Right lobe of liver (tissue), 6 donors: Measurements from ENCODE around the gene DCXR. TPM values are rescaled to one million over a fixed set of nuclear protein-coding genes. Genes with fewer than 3 reads are reported as not detected.

Experiments
- ATAC-seq, 4 donors: fragments of 200-7000 bp; cut with Tn5 transposase; one replicate each; pipeline ENCODE4 v1.9.1; 2020; ENCODE audit warnings: mild to moderate bottlenecking in 4 of 4, moderate library complexity in 4 of 4
- DNase-seq, 3 donors: peaks; one replicate each; pipeline ENCODE4 v3.0.0-alpha.2; 2020
- H3K27ac ChIP-seq, 3 donors: fragments of 200-600 bp; one replicate each; pipeline ENCODE4 v1.8.0; 2022
- H3K27me3 ChIP-seq, 2 donors: fragments of 200-600 bp; one replicate each; pipeline ENCODE4 v1.8.0; 2022
- H3K36me3 ChIP-seq, 4 donors: fragments of 200-600 bp; sonication (generic) in 1 of 4; one replicate each; pipeline versions ENCODE4 v1.5.1 to v1.8.0; 2017 to 2022; ENCODE audit warnings: control low read depth in 1 of 4
- H3K4me1 ChIP-seq, 4 donors: fragments of 200-600 bp; sonication (generic) in 1 of 4; one replicate each; pipeline versions ENCODE4 v1.5.1 to v1.8.0; 2017 to 2022; ENCODE audit warnings: control low read depth in 1 of 4
- H3K4me3 ChIP-seq, 3 donors: fragments of 200-600 bp; one replicate each; pipeline ENCODE4 v1.8.0; 2022
- H3K9me3 ChIP-seq, 4 donors: fragments of 200-600 bp; sonication (generic) in 1 of 4; one replicate each; pipeline versions ENCODE4 v1.5.1 to v1.8.0; 2017 to 2022; ENCODE audit warnings: control low read depth in 1 of 4
- CTCF ChIP-seq, 4 donors: fragments of 200-600 bp in 3 of 4; fragments of 450-650 bp in 1 of 4; IDR thresholded peaks; one replicate each; pipeline versions ENCODE4 v1.5.1 to v1.8.0; 2016 to 2022; ENCODE audit warnings: antibody characterized with exemption in 4 of 4, mild to moderate bottlenecking in 2 of 4
- POLR2A ChIP-seq: fragments of 450-650 bp; IDR thresholded peaks from one replicate; pipeline ENCODE4 v1.6.1; 2017; ENCODE audit warnings: antibody characterized with exemption, mild to moderate bottlenecking
- WGBS: methylation state at CpG from one replicate; pipeline ENCODE4 v1.1.6; 2018; ENCODE audit warnings: low coverage, low lambda C conversion rate; ENCODE audit not compliant: insufficient coverage; ENCODE audit errors: missing lambda C conversion rate; 5-methylcytosine and 5-hydroxymethylcytosine counted together
- intact Hi-C, 2 donors: fragments of 100-400 bp; cut with DNase I; formaldehyde crosslinking; loops; one replicate each; pipeline versions ENCODE4 v1.11.2 to v1.14.1; 2022
- long read RNA-seq: library from polyadenylated mRNA; unstranded; transcript quantifications from one replicate; pipeline ENCODE4 v2.0.0, GENCODE V29; 2019
- total RNA-seq, 6 experiments: library from RNA; depleted of rRNA in 2 of 6; stranded (reverse); fragments of >200 nt in 2 of 6; fragmentation: NEBNext Ultra II Directional in 3 of 6; extraction: Animal tissue kit (Norgen Biotek cat#: 25700) in 3 of 6; gene quantifications; one replicate each; pipeline versions ENCODE4 v1.1.0 to v1.2.4, GENCODE V29; 2016 to 2023
- donor health status: DM: no; HTN: yes; CAD: no.
- donor health status: DM: no; HTN: no; CAD: no.
- donor health status: DM: no; HTN: no; CAD: no.
- donor health status: DM: no; HTN: yes; CAD: no.
- donor health status: DM: no; HTN: yes; CAD: no.

The DCXR gene
- total RNA-seq: 1,000 to 10,000 TPM in 2 of 6 experiments, 100 to 1,000 TPM in 4; 389 to 1,607 (median 735) TPM
- long read RNA-seq, transcript DCXR-201 (8 exons, 887 nt): major isoform, 1,613 of 1,803 reads
- long read RNA-seq, transcript DCXR-213 (7 exons, 915 nt): minor isoform, 7 of 1,803 reads
- long read RNA-seq, transcript DCXR-218 (8 exons, 676 nt): minor isoform, 61 of 1,803 reads
- long read RNA-seq, partial matches to known transcripts: 26 of 1,803 reads
- long read RNA-seq, other reads (novel, unspliced or antisense): 94 of 1,803 reads

GRCh38 chr17:82037092-82037888 is at the start of gene DCXR:
TSS of gene DCXR (minus strand) at chr17:82037697. CDS start at chr17:82037682, 15 bp downstream.
- ATAC-seq: peak; percentile 78 to 88 (median 81)
- H3K36me3 ChIP-seq: peaks cover 0 to 16% (median 0%) of the 10 kb centered on the region in 4 donors
- H3K27me3 ChIP-seq: no peaks in the 10 kb centered on the region
- H3K27ac ChIP-seq: peak within 1 kb of the TSS; percentile 84 to 89 (median 89)
- TF ChIP-seq CTCF (IDR thresholded peaks at IDR 0.05) (peak; percentile 66 to 92 (median 79)), POLR2A (peak; percentile 99)
- peaks cover 0 to 48% (median 16%) of the 10 kb centered on the region in 4 donors for H3K4me1 ChIP-seq
- H3K9me3 ChIP-seq: no peaks in the 10 kb centered on the region
- intact Hi-C loops: loop anchor here (10.0 kb wide), 2 partner anchors 48 to 58 kb away; partner anchors contain the start of gene FASN (in 1 of the 2)
- DNase-seq: peak; percentile 98 to 99 (median 99)
- WGBS: under 1% methylated on average over 38 of the region's 92 CpGs
- peak within 1 kb of the TSS; percentile 68 to 97 (median 81) for H3K4me3 ChIP-seq

GRCh38 chr17:82085931-82086764 is 48.7 kb upstream of the DCXR start:
- ATAC-seq: no peak
- WGBS: 60% methylated on average over 1 of the region's 25 CpGs
- Histone ChIP-seq H3K4me1 (no peaks in the 10 kb centered on the region), H3K4me3 (no peak overlapping the region), H3K27ac (no peak overlapping the region), H3K27me3 (no peaks in the 10 kb centered on the region), H3K9me3 (no peaks in the 10 kb centered on the region), H3K36me3 (peaks cover 13 to 100% (median 63%) of the 10 kb centered on the region in 4 donors)
- DNase-seq: peak in 1 of 3 donors; percentile 50
- intact Hi-C loops: loop anchor here in 1 of 2 donors (10.0 kb wide), 1 partner anchor 51 kb away; the partner anchor contains the start of genes DCXR and RAC3
- TF ChIP-seq POLR2A (no peak), CTCF (IDR thresholded peaks at IDR 0.05) (no peak)

- Histone ChIP-seq H3K4me1 (no peaks in the 10 kb centered on the region), H3K9me3 (no peaks in the 10 kb centered on the region), H3K27me3 (no peaks in the 10 kb centered on the region), H3K27ac (no peak overlapping the region), H3K4me3 (no peak overlapping the region), H3K36me3 (peaks cover 13 to 100% (median 60%) of the 10 kb centered on the region in 4 donors)
- DNase-seq (no peak), ATAC-seq (peak in 1 of 4 donors; percentile 1)
- intact Hi-C loops: loop anchor here in 1 of 2 donors (10.0 kb wide), 1 partner anchor 50 kb away; the partner anchor contains the start of genes DCXR and RAC3
- WGBS: no CpG with 5 or more reads among the region's 49 CpGs
- TF ChIP-seq CTCF (IDR thresholded peaks at IDR 0.05) (no peak), POLR2A (no peak)
Observed at GRCh38 chr17:82085031-82085861, 47.7 kb upstream of the DCXR start.
